DMS79 (cell line): ENCODE measurements around the gene GTF2H1.
"Not testable (repeated sequence)": the region's sequence is repeated elsewhere in the genome, so short reads cannot be mapped to it uniquely, and the experiment has no call there.

Source experiments
- DNase-seq: peaks from one replicate; lab custom pipeline; 2025; lab: John Stamatoyannopoulos, UW

GTF2H1 gene

GRCh38 chr11:18375941-18376340 is 53.6 kb downstream of the GTF2H1 start:
- no peak for DNase-seq

- DNase-seq, result peak; percentile 79
Measured at GRCh38 chr11:18379201-18379600, 56.8 kb downstream of the GTF2H1 start.

- no peak for DNase-seq
Measured at GRCh38 chr11:18383388-18384156, 61.2 kb downstream of the GTF2H1 start.

GRCh38 chr11:18384157-18384641 is 61.8 kb downstream of the GTF2H1 start:
- DNase-seq, result no peak

- DNase-seq, result no peak
Measured at GRCh38 chr11:18390088-18390487, 67.7 kb downstream of the GTF2H1 start.

- no peak for DNase-seq
Measured at GRCh38 chr11:18392434-18393321, 70.3 kb downstream of the GTF2H1 start.

GRCh38 chr11:18393581-18394274 is 71.4 kb downstream of the GTF2H1 start:
- no peak for DNase-seq

GRCh38 chr11:18394275-18394927 is 72.0 kb downstream of the GTF2H1 start, which contains the start of gene LDHA:
TSS of gene LDHA (plus strand) at chr11:18394563. CDS start at chr11:18396843, 2,280 bp downstream.
- peak; percentile 89 for DNase-seq

- no peak for DNase-seq
Measured at GRCh38 chr11:18394928-18395734, 72.8 kb downstream of the GTF2H1 start.

- peak; percentile 96 for DNase-seq
Measured at GRCh38 chr11:18395735-18396504, 73.6 kb downstream of the GTF2H1 start.

GRCh38 chr11:18397921-18398320 is 75.6 kb downstream of the GTF2H1 start:
- no peak for DNase-seq

- not testable (repeated sequence) for DNase-seq
Measured at GRCh38 chr11:18401077-18401476, 78.7 kb downstream of the GTF2H1 start.

- no peak for DNase-seq
Measured at GRCh38 chr11:18404062-18404461, 81.7 kb downstream of the GTF2H1 start.

- not testable (repeated sequence) for DNase-seq
Measured at GRCh38 chr11:18407400-18407799, 85.0 kb downstream of the GTF2H1 start.

GRCh38 chr11:18408558-18409291 is 86.4 kb downstream of the GTF2H1 start:
- no peak for DNase-seq

GRCh38 chr11:18416459-18416858 is 94.1 kb downstream of the GTF2H1 start:
- DNase-seq, result no peak
